ENCODE data around the gene TAPBPL. TPM values are rescaled to one million over a fixed set of nuclear protein-coding genes. Genes with fewer than 3 reads are reported as not detected.

TAPBPL gene
- total and polyA plus RNA-seq, 2 of the 4 experiments (the other 2 are of a cell fraction), result 3.4 to 12.1 TPM

DNA sequence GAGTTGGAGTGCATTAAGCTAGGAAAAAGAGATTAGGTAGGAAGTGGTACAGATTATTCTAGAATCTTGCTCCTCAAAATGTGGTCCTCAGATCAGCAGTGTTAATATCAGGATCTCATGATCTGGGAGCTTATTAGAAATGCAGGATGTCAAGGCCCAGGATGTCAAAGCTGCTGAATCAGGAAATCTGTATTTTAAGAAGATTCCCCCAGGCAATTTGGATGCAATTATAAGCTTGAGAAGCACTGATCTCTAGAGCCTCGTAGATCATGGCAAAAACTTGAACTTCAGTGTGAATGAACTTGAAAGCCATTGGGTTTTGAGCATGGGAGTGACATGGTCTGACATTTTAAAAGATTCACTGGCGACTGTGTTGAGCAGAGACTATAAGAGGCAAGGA lies 48.6 kb downstream of the TAPBPL start:
- Histone ChIP-seq H3K36me3 (ENCODE audit: control insufficient read depth, insufficient read depth, low read length) (peaks cover 13% of the 10 kb centered on the region), H4K5ac (ENCODE audit: low read depth, low read length) (no peak overlapping the region), H2BK20ac (ENCODE audit: low read depth, low read length) (no peak overlapping the region), H3K27ac (ENCODE audit: insufficient read depth, low read length) (no peak overlapping the region), H2AK9ac (replicated peaks; ENCODE audit: low read depth, low read length, poor library complexity) (no peak overlapping the region), H4K20me1 (ENCODE audit: insufficient read depth, low read length) (no peaks in the 10 kb centered on the region), H3K56ac (ENCODE audit: extremely low read depth, insufficient read depth, low read length) (no peak overlapping the region), H3K4ac (ENCODE audit: low read depth, low read length) (no peak overlapping the region), H3K23ac (ENCODE audit: low read depth, low read length) (no peak overlapping the region; the same call in 1 of the 2 replicates), H2BK5ac (ENCODE audit: low read depth, low read length, poor library complexity, severe bottlenecking) (no peak overlapping the region), H3K4me1 (ENCODE audit: control insufficient read depth, insufficient read depth, low read length) (no peaks in the 10 kb centered on the region), H3K9ac (ENCODE audit: low read depth, low read length) (no peak overlapping the region), H3K9me1 (ENCODE audit: insufficient read depth, low read length) (peaks cover 3% of the 10 kb centered on the region; the same call in 1 of the 2 replicates), H3K4me2 (ENCODE audit: low read depth, low read length) (no peak overlapping the region), H2AFZ (replicated peaks; ENCODE audit: low read length, poor library complexity) (no peak overlapping the region), H4K91ac (ENCODE audit: insufficient read depth, low read depth, low read length) (no peak overlapping the region), H2BK15ac (ENCODE audit: low read depth, low read length) (no peak overlapping the region), H2BK120ac (ENCODE audit: low read depth, low read length) (no peak overlapping the region), H3K4me3 (ENCODE audit: insufficient read depth, low read depth, low read length) (no peak overlapping the region), H3K18ac (ENCODE audit: low read depth, low read length) (no peak overlapping the region), H3K9me3 (ENCODE audit: control insufficient read depth, insufficient read depth, low read length) (no peaks in the 10 kb centered on the region), H3K79me1 (ENCODE audit: low read depth in 1 of 2, low read length in 2 of 2) (peaks cover 35 to 60% of the 10 kb centered on the region in 2 experiments), H4K8ac (ENCODE audit: low read depth in 2 of 2, low read length in 2 of 2) (no peak overlapping the region), H3K14ac (replicated peaks; ENCODE audit: low read depth, low read length) (no peak overlapping the region), H2AK5ac (ENCODE audit: low read depth, low read length) (no peak overlapping the region), H3K27me3 (ENCODE audit: control insufficient read depth, insufficient read depth, low read length) (no peaks in the 10 kb centered on the region)
- no peak for DNase-seq
- WGBS, 2 experiments (ENCODE audit: extremely low coverage in 2 of 2, insufficient read length in 1 of 2), result no CpG with 5 or more reads among the region's 2 CpGs
- dilution Hi-C loops (cut with HindIII; ENCODE audit: low sequenced_read_pairs, unreplicated experiment), result no loop called here
- intact Hi-C loops (cut with micrococcal nuclease), result no loop called here
- in situ Hi-C loops (cut with MboI; ENCODE audit: low sequenced_read_pairs), result no loop called here
- ChIA-PET POLR2A (ENCODE audit: unreplicated experiment) (no interaction called here), CTCF (interaction anchor here (0.7 kb wide), 1 partner anchor 36 kb away, joined by 3 read pairs; no protein-coding TSS in a partner anchor)
- no peak for ATAC-seq (ENCODE audit: low read depth)
- no TSS peak for BruUV-seq (replicated peaks)
- TF ChIP-seq CEBPB (IDR thresholded peaks at IDR 0.05; ENCODE audit: low read depth, low read length), result no peak
